OCI-LY1 (cell line): ENCODE measurements around the gene GNG13.

Experiments
- H2AFZ ChIP-seq: fragments of 200-600 bp; sonication (generic), shearing (Covaris generic); 2 replicates; pipeline ENCODE4 v1.6.0; 2014; ENCODE audit warnings: antibody characterized with exemption, mild to moderate bottlenecking, low read length
- H3F3A ChIP-seq: fragments of 200-600 bp; sonication (generic), shearing (Covaris generic); 2 replicates; pipeline ENCODE4 v1.6.0; 2014; ENCODE audit warnings: mild to moderate bottlenecking, antibody characterized with exemption, low read length, moderate library complexity; ENCODE audit not compliant: insufficient read depth
- H3K27ac ChIP-seq: fragments of 200-600 bp; sonication (generic); 2 replicates; pipeline ENCODE4 v1.5.1; 2014; ENCODE audit warnings: low read length, mixed run types, mild to moderate bottlenecking, low read depth; ENCODE audit not compliant: poor library complexity, severe bottlenecking
- H3K27me3 ChIP-seq: fragments of 200-600 bp; sonication (generic); 2 replicates; pipeline ENCODE4 v1.6.0; 2014; ENCODE audit warnings: antibody characterized with exemption, mild to moderate bottlenecking, low read length, moderate library complexity; ENCODE audit not compliant: insufficient read depth
- H3K36me3 ChIP-seq: fragments of 200-600 bp; sonication (generic); 2 replicates; pipeline ENCODE4 v1.6.1; 2014; ENCODE audit warnings: mild to moderate bottlenecking, antibody characterized with exemption, low read length, moderate library complexity, mixed read lengths; ENCODE audit not compliant: insufficient read depth
- H3K4me1 ChIP-seq: fragments of 200-600 bp; sonication (generic); 2 replicates; pipeline ENCODE4 v1.5.1; 2014; ENCODE audit warnings: mild to moderate bottlenecking, low read length, moderate library complexity; ENCODE audit not compliant: insufficient read depth, severe bottlenecking
- H3K4me2 ChIP-seq: fragments of 200-600 bp; sonication (generic), shearing (Covaris generic); 2 replicates; pipeline ENCODE4 v1.6.1; 2014; ENCODE audit warnings: low read length
- H3K4me3 ChIP-seq: fragments of 200-600 bp; sonication (generic); 2 replicates; pipeline ENCODE4 v1.5.1; 2014; ENCODE audit warnings: low read length, low read depth, mild to moderate bottlenecking, mixed read lengths; ENCODE audit not compliant: poor library complexity, severe bottlenecking
- H3K79me2 ChIP-seq: fragments of 200-600 bp; shearing (Covaris generic); 2 replicates; pipeline ENCODE4 v1.6.1; 2016; ENCODE audit warnings: mixed run types, low read length, mixed read lengths; ENCODE audit not compliant: insufficient read depth
- H3K9ac ChIP-seq: fragments of 200-600 bp; sonication (generic), shearing (Covaris generic); 2 replicates; pipeline ENCODE4 v1.6.1; 2014; ENCODE audit warnings: mild to moderate bottlenecking, low read length, mixed read lengths
- H3K9me2 ChIP-seq: fragments of 200-600 bp; sonication (generic), shearing (Covaris generic); 2 replicates; pipeline ENCODE4 v1.6.1; 2014; ENCODE audit warnings: low read depth, mild to moderate bottlenecking, low read length, mixed read lengths
- H3K9me3 ChIP-seq: fragments of 200-600 bp; shearing (Covaris generic); 2 replicates; pipeline ENCODE4 v1.6.1; 2014; ENCODE audit warnings: low read length, mixed read lengths
- H4K20me1 ChIP-seq: fragments of 200-600 bp; sonication (generic), shearing (Covaris generic); 2 replicates; pipeline ENCODE4 v1.6.0; 2016; ENCODE audit warnings: mild to moderate bottlenecking, low read length; ENCODE audit not compliant: insufficient read depth
- EZH2 ChIP-seq: fragments of 200-600 bp; sonication (generic), shearing (Covaris generic); IDR thresholded peaks from 2 replicates; pipeline ENCODE4 v1.8.0; 2017; ENCODE audit warnings: borderline replicate concordance, mixed run types, mild to moderate bottlenecking, antibody characterized with exemption, low read length, moderate library complexity, mixed read lengths
- TF ChIP-seq, protein P1 (sequence below): fragments of 200-600 bp; sonication (generic), shearing (Covaris generic); IDR thresholded peaks from 2 replicates; pipeline ENCODE4 v1.5.1; 2017; ENCODE audit warnings: mild to moderate bottlenecking, antibody characterized with exemption, low read length, moderate library complexity, mixed read lengths

The GNG13 gene

DNA sequence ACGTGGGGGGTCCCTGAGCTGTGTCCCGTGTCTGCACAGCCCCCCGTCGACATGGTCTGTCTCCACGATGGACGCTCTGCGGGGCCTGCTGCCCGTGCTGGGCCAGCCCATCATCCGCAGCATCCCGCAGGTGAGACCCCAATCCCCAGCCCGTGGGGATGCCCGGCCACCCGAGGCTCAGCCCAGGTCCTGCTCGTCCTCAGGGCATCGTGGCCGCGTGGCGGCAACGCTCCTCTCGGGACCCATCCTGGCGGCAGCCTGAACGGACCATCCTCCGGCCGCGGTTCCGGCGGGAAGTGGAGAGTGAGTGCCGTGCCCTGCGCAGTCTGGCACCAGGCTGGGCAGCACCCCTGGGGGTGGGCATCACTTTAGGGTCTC, 35.1 kb downstream of the GNG13 start:
- TF ChIP-seq EZH2: no peak
- TF ChIP-seq, protein P1, sequence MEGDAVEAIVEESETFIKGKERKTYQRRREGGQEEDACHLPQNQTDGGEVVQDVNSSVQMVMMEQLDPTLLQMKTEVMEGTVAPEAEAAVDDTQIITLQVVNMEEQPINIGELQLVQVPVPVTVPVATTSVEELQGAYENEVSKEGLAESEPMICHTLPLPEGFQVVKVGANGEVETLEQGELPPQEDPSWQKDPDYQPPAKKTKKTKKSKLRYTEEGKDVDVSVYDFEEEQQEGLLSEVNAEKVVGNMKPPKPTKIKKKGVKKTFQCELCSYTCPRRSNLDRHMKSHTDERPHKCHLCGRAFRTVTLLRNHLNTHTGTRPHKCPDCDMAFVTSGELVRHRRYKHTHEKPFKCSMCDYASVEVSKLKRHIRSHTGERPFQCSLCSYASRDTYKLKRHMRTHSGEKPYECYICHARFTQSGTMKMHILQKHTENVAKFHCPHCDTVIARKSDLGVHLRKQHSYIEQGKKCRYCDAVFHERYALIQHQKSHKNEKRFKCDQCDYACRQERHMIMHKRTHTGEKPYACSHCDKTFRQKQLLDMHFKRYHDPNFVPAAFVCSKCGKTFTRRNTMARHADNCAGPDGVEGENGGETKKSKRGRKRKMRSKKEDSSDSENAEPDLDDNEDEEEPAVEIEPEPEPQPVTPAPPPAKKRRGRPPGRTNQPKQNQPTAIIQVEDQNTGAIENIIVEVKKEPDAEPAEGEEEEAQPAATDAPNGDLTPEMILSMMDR: no peak

DNA sequence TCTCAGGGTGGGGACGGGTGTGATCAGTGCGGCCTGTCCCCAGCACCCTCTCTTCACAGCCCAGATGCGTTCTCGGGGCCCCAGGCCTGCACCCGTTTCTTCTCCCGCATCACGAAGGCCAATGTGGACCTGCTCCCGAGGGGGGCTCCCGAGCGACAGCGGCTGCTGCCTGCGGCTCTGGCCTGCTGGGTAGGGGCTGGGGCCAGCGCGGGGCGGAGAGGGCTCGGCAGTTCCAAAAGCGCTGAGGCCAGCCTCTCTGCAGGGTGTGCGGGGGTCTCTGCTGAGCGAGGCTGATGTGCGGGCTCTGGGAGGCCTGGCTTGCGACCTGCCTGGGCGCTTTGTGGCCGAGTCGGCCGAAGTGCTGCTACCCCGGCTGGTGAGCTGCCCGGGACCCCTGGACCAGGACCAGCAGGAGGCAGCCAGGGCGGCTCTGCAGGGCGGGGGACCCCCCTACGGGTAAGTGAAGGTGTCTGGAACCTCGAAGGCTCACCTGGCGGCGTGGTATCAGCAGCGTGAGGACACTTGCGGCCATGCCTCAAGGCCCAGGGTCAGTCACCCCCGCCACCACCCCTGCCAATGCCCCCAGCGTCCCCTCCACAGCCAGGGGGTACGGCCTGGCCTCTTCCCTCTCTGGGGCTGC, 35.6 kb downstream of the GNG13 start:
- H3K27me3 ChIP-seq: no peaks in the 10 kb centered on the region
- H3K9ac ChIP-seq: no peak overlapping the region
- TF ChIP-seq, protein P1: no peak
- no peak for TF ChIP-seq EZH2

More for the DNA sequence above, 35.1 kb downstream of the GNG13 start:
- H4K20me1 ChIP-seq: no peaks in the 10 kb centered on the region
- H3K4me1 ChIP-seq: no peaks in the 10 kb centered on the region
- H3K27ac ChIP-seq: no peak overlapping the region
- no peaks in the 10 kb centered on the region for H3K9me3 ChIP-seq
- H3K9ac ChIP-seq: no peak overlapping the region
- no peak overlapping the region for H3K4me2 ChIP-seq
- H2AFZ ChIP-seq: no peak overlapping the region
- no peaks in the 10 kb centered on the region for H3K79me2 ChIP-seq
- H3K36me3 ChIP-seq: no peaks in the 10 kb centered on the region
- H3K4me3 ChIP-seq: no peak overlapping the region
- no peaks in the 10 kb centered on the region for H3K9me2 ChIP-seq
- no peaks in the 10 kb centered on the region for H3F3A ChIP-seq
- no peaks in the 10 kb centered on the region for H3K27me3 ChIP-seq

DNA sequence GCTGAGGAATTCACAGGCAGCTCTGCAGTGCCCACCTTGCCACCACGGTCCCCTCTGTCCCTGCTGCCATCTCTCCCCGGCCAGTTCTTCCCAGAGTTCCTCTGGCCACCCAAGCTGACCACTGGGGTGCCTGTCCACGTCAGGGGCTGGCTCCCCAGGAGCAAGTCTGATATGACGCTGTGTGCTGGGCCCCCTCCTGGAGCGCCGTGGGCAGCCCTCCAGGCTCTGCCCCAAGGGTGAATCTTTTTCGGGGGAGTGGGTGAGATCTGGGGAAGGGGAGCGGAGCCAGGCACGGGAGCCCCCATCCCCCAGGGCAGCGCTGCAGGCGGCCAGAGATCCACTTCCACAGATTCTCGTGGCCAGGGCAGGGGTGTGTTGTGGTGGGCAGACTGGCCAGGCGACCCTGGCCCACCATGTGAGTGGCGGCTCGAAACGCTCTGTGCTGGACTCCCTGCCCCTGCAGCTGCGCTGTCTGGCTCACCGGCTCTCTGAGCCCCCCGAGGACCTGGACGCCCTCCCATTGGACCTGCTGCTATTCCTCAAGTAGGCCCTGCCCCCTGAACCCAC, 36.3 kb downstream of the GNG13 start:
- H3K9me3 ChIP-seq: no peaks in the 10 kb centered on the region
- H3K4me3 ChIP-seq: no peak overlapping the region
- H3K4me1 ChIP-seq: no peaks in the 10 kb centered on the region
- no peaks in the 10 kb centered on the region for H3K79me2 ChIP-seq
- no peaks in the 10 kb centered on the region for H3K9me2 ChIP-seq
- no peak overlapping the region for H3K4me2 ChIP-seq
- H3F3A ChIP-seq: no peaks in the 10 kb centered on the region
- TF ChIP-seq, protein P1: no peak
- no peak for TF ChIP-seq EZH2
- no peaks in the 10 kb centered on the region for H3K36me3 ChIP-seq
- no peak overlapping the region for H3K27ac ChIP-seq
- H3K27me3 ChIP-seq: no peaks in the 10 kb centered on the region
- no peak overlapping the region for H2AFZ ChIP-seq
- H4K20me1 ChIP-seq: no peaks in the 10 kb centered on the region
- no peak overlapping the region for H3K9ac ChIP-seq

More for the DNA sequence above, 35.6 kb downstream of the GNG13 start:
- H3K4me1 ChIP-seq: no peaks in the 10 kb centered on the region
- H3K9me2 ChIP-seq: no peaks in the 10 kb centered on the region
- no peak overlapping the region for H2AFZ ChIP-seq
- no peaks in the 10 kb centered on the region for H3F3A ChIP-seq
- no peaks in the 10 kb centered on the region for H4K20me1 ChIP-seq
- H3K27ac ChIP-seq: no peak overlapping the region
- H3K9me3 ChIP-seq: no peaks in the 10 kb centered on the region
- no peak overlapping the region for H3K4me2 ChIP-seq
- no peak overlapping the region for H3K4me3 ChIP-seq
- no peaks in the 10 kb centered on the region for H3K36me3 ChIP-seq
- no peaks in the 10 kb centered on the region for H3K79me2 ChIP-seq
